Type B pancreatic cell (in vitro differentiated cells): ENCODE data around the gene PRKG1. TPM values are rescaled to one million over a fixed set of nuclear protein-coding genes. Genes with fewer than 3 reads are reported as not detected.

Source experiments
- DNase-seq: peaks from one replicate; pipeline ENCODE4 v3.0.0; 2021; ENCODE audit warnings: mixed read lengths; ENCODE audit not compliant: unreplicated experiment; ENCODE audit errors: extremely low spot score
- H3K27ac Mint-ChIP-seq: 2 replicates; pipeline ENCODE4 v1.8.0; 2021; ENCODE audit warnings: mild to moderate bottlenecking, mixed read lengths
- H3K27me3 Mint-ChIP-seq: 2 replicates; pipeline ENCODE4 v1.8.0; 2021; ENCODE audit warnings: mixed read lengths
- H3K36me3 Mint-ChIP-seq: 2 replicates; pipeline ENCODE4 v1.8.0; 2021; ENCODE audit warnings: mixed read lengths
- H3K4me1 Mint-ChIP-seq: one replicate; pipeline ENCODE4 v1.8.0; 2021; ENCODE audit warnings: mixed read lengths; ENCODE audit not compliant: unreplicated experiment
- H3K4me3 Mint-ChIP-seq: 2 replicates; pipeline ENCODE4 v1.8.0; 2021; ENCODE audit warnings: mild to moderate bottlenecking, mixed read lengths
- H3K9me3 Mint-ChIP-seq: 2 replicates; pipeline ENCODE4 v1.8.0; 2021; ENCODE audit warnings: mixed read lengths
- total RNA-seq: library from RNA; stranded (reverse); gene quantifications from 2 replicates; pipeline ENCODE4 v1.2.1, GENCODE V29; 2021; ENCODE audit warnings: low replicate concordance
- TF ChIP-seq, protein P1 (sequence below): fragments of 200-600 bp; sonication (generic); conservative IDR thresholded peaks from 2 replicates; pipeline ENCODE4 v1.5.0; 2021; ENCODE audit warnings: antibody characterized with exemption, mild to moderate bottlenecking

Gene PRKG1
- total RNA-seq, 1 donor from 2014 or later, result 12.3 TPM

DNA sequence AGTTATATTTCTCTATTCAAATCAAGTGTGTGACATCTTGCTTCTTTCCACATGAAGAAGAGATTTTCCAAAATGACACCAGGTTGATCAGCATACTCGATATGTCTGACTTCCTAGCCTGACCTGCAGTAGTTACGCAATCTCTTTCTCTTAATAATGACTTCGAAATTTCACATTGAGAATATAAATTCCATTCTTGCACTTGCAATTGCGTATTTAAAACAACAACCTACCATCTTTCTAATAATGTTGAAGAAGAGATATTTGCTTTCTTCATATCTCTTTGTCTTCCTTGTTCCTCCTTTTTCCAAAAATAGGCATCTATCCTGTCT lies 348.8 kb downstream of the PRKG1 start:
- no peak for DNase-seq
- TF ChIP-seq, protein P1, sequence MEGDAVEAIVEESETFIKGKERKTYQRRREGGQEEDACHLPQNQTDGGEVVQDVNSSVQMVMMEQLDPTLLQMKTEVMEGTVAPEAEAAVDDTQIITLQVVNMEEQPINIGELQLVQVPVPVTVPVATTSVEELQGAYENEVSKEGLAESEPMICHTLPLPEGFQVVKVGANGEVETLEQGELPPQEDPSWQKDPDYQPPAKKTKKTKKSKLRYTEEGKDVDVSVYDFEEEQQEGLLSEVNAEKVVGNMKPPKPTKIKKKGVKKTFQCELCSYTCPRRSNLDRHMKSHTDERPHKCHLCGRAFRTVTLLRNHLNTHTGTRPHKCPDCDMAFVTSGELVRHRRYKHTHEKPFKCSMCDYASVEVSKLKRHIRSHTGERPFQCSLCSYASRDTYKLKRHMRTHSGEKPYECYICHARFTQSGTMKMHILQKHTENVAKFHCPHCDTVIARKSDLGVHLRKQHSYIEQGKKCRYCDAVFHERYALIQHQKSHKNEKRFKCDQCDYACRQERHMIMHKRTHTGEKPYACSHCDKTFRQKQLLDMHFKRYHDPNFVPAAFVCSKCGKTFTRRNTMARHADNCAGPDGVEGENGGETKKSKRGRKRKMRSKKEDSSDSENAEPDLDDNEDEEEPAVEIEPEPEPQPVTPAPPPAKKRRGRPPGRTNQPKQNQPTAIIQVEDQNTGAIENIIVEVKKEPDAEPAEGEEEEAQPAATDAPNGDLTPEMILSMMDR, result no peak
- Mint-ChIP-seq H3K27me3 (peaks cover 3% of the 10 kb centered on the region), H3K36me3 (peaks cover 4% of the 10 kb centered on the region), H3K4me1 (peaks cover 5% of the 10 kb centered on the region), H3K27ac (no peak overlapping the region), H3K4me3 (no peak overlapping the region), H3K9me3 (peaks cover 7% of the 10 kb centered on the region)

DNA sequence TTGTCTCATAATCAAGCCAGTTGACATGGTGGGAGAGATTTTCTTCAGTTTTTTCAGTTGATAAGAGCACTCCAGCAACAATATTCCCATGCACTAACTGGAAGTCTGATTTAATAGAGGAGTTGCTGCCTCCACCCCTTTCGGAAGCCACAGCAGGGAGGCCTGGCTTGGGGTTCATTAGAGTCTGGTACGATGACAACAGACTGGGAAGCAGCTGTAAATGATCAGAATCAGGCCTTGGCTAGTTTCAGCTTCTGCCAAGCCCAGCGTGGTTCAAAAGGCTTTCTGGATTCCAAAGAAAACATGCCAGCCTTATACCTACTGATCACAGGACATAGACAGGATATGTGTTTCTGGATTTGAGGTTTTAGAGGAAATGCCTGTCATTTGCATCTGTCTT lies 351.1 kb downstream of the PRKG1 start:
- H3K27me3 Mint-ChIP-seq, result peaks cover 3% of the 10 kb centered on the region
- H3K4me3 Mint-ChIP-seq, result no peak overlapping the region
- TF ChIP-seq, protein P1, result no peak
- H3K27ac Mint-ChIP-seq, result no peak overlapping the region
- no peak for DNase-seq
- peaks cover 4% of the 10 kb centered on the region for H3K36me3 Mint-ChIP-seq
- no peaks in the 10 kb centered on the region for H3K9me3 Mint-ChIP-seq
- peaks cover 5% of the 10 kb centered on the region for H3K4me1 Mint-ChIP-seq

DNA sequence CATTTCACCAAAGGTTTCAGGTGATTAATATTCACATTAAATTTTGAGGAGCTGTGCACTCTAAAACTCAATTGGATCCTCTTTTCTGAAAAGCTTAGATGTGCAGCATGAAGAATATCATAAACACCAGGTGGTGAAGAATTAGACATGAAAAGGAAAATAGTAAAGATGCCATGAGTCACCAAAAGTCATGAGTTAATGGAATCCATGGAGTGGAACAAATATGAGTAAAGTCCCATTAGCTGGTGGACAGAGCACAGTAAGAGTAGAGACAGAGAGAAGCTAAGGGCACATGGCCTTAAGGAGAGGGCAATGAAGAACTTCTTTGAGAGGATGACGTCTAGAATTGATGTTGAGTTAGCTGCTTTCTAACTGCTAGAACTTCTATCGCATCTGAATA lies 353.5 kb downstream of the PRKG1 start:
- H3K27ac Mint-ChIP-seq, result no peak overlapping the region
- no peaks in the 10 kb centered on the region for H3K36me3 Mint-ChIP-seq
- no peaks in the 10 kb centered on the region for H3K9me3 Mint-ChIP-seq
- peaks cover under 1% of the 10 kb centered on the region for H3K4me1 Mint-ChIP-seq
- no peak overlapping the region for H3K4me3 Mint-ChIP-seq
- no peak for DNase-seq
- TF ChIP-seq, protein P1, result no peak
- H3K27me3 Mint-ChIP-seq, result no peaks in the 10 kb centered on the region

DNA sequence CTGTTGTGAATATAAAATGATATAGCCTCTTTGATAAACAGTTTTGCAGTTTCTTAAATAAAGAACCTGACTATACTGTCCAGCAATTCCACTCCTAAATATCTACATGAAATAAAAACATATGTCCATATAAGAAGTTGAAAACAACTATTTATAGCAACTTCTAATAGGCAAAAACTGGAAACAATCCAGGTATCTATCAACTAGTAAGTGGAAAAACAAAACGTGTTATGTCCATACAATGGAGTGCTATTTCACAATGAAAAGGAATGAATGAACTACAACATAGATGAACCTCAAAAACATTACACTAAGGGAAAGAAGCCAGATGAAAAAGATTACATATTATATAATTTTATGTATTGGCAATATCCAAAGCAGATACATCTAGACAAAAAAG lies 356.2 kb downstream of the PRKG1 start:
- no peak for DNase-seq
- H3K27ac Mint-ChIP-seq, result no peak overlapping the region
- no peaks in the 10 kb centered on the region for H3K4me1 Mint-ChIP-seq
- H3K36me3 Mint-ChIP-seq, result no peaks in the 10 kb centered on the region
- no peaks in the 10 kb centered on the region for H3K27me3 Mint-ChIP-seq
- TF ChIP-seq, protein P1, result no peak
- H3K4me3 Mint-ChIP-seq, result no peak overlapping the region
- H3K9me3 Mint-ChIP-seq, result no peaks in the 10 kb centered on the region

DNA sequence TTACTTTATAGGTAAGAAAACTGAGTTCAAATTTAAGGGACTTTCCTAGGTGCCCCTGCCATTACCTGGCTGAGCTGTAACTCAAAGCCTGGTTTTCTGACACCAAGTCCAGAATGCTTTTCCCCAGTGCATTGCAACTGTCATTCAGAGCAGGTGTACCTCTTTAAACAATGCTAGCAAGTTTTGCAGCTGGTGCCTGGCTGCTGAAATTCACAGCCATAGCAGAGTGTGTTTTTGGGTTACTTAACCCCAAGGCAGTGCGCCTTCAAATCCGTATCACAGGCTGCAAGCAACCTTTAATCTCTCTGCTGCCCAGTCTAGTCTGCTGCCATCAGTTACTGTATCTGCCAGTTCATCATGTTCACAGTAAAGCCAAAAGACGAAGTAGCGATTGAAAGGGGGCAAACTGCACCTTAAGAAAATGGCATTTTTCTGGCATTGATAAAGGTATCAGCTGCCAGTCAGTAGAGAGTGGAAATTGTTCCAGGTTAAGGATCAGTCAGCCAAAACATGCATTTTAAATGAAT lies 359.7 kb downstream of the PRKG1 start:
- Mint-ChIP-seq H3K4me1 (no peaks in the 10 kb centered on the region), H3K4me3 (no peak overlapping the region), H3K27me3 (no peaks in the 10 kb centered on the region), H3K27ac (no peak overlapping the region), H3K9me3 (no peaks in the 10 kb centered on the region), H3K36me3 (no peaks in the 10 kb centered on the region)
- TF ChIP-seq, protein P1, result no peak
- DNase-seq, result no peak

DNA sequence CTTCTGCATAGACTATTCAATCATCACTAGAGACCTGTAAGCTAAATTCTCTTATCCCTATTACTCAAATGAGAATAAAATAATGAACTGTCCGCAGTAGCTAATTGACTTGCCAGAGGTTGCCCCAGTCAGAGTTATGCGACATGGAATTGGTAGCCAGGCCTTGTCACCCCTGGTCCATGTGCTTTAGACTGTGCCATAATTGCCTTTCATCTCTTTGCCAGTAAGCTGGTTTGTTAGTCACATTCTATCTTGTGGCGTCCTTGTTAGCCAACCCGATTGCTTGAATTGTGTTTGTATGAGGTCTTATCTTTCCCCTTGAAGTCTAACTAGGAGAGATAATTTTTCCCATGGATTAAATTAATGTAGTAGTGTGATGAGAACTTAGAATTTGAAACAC lies 362.5 kb downstream of the PRKG1 start:
- H3K27ac Mint-ChIP-seq, result no peak overlapping the region
- no peaks in the 10 kb centered on the region for H3K36me3 Mint-ChIP-seq
- TF ChIP-seq, protein P1, result no peak
- DNase-seq, result no peak
- H3K9me3 Mint-ChIP-seq, result no peaks in the 10 kb centered on the region
- H3K4me3 Mint-ChIP-seq, result no peak overlapping the region
- no peaks in the 10 kb centered on the region for H3K27me3 Mint-ChIP-seq
- H3K4me1 Mint-ChIP-seq, result no peaks in the 10 kb centered on the region
